ENCODE measurements around the gene TRIM31. TPM values are rescaled to one million over a fixed set of nuclear protein-coding genes. Genes with fewer than 3 reads are reported as not detected.

TRIM31 gene
- total RNA-seq, 1 donor from 2014 or later: not detected

- Histone ChIP-seq H3K79me2 (ENCODE audit: insufficient read depth, low read length) (peaks cover 20% of the 10 kb centered on the region), H2AFZ (ENCODE audit: low read depth, low read length) (peak overlapping the region; percentile 93), H4K20me1 (ENCODE audit: insufficient read depth, low read length) (peaks cover 6% of the 10 kb centered on the region), H3K4me2 (ENCODE audit: low read length) (peak overlapping the region; percentile 97), H3K36me3 (ENCODE audit: insufficient read depth, low read length) (peaks cover 9% of the 10 kb centered on the region), H3K9ac (ENCODE audit: low read length) (peak overlapping the region; percentile 93), H3K9me3 (ENCODE audit: insufficient read depth, low read depth, low read length) (no peaks in the 10 kb centered on the region), H3K27me3 (ENCODE audit: insufficient read depth, low read length) (peaks cover 14% of the 10 kb centered on the region), H3K4me1 (ENCODE audit: insufficient read depth, low read length) (peaks cover 12% of the 10 kb centered on the region), H3K27ac (ENCODE audit: low read depth, low read length) (peak overlapping the region; percentile 86), H3K4me3 (ENCODE audit: insufficient read depth, low read depth, low read length) (peak overlapping the region; percentile 87)
- DNase-seq (ENCODE audit: low read depth): no peak
- TF ChIP-seq CTCF (IDR thresholded peaks at IDR 0.05; ENCODE audit: insufficient read depth, low read depth, low read length): no peak
- TF ChIP-seq EZH2 (IDR thresholded peaks at IDR 0.05; ENCODE audit: insufficient read depth, low read length): no peak
- H3K9me3 Mint-ChIP-seq (ENCODE audit: unreplicated experiment): peaks cover 8% of the 10 kb centered on the region
- H3K4me1 Mint-ChIP-seq (ENCODE audit: low read depth, unreplicated experiment): peaks cover 17% of the 10 kb centered on the region
- peak overlapping the region; percentile 96 for H3K27ac Mint-ChIP-seq (ENCODE audit: unreplicated experiment)
- peaks cover 15% of the 10 kb centered on the region for H3K36me3 Mint-ChIP-seq (ENCODE audit: low read depth, unreplicated experiment)
- peaks cover 29% of the 10 kb centered on the region for H3K27me3 Mint-ChIP-seq (ENCODE audit: low read depth, unreplicated experiment)
- FAIRE-seq: no peak
- H3K4me3 Mint-ChIP-seq (ENCODE audit: unreplicated experiment): peak overlapping the region; percentile 96
These were observed 45.3 kb downstream of the TRIM31 start for GRCh38 chr6:30067460-30068139.

DNA sequence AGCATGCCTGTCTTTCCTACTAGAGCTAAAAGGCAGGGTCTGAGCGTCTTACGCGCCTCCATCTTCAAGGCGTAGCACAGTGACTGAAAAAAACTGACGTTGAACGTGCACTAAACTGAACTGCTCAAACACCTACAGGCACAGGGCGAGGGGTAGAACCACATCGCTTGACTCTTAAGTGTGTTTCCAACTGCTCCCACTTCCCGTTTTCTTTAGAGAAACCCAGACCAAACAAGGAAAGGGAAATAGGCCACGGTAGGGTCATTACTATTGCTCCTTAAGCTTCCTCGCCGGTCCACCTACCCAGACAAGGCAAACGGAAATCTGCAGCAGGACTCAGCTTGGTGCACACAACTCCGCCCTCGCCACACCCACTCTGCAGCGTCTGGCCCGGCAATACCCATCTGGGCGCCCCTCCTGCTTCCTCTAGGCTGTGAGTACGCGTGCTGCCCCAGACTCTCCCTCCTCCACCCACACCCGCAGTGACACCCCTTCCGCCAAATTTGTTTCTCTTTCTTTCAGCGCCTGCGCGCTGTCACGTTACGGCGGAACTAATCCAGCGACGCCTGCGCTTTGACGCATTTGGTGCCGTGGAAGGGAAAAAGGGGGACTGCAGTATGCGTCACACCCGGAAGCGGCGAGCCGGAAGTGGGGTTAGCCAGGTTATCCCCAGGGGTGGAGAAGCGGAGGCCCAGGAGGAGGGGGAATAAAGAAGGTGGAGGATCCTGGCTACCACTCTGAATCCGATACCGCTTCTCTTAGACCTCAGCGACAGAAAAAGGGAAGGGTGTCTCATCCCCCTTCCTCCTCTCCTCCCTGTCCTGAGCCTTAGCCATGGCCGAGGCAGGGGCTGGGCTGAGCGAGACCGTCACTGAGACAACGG lies 46.1 kb downstream of the TRIM31 start, which contains the start of gene PPP1R11:
TSS of gene PPP1R11 (plus strand) at position 622 of the 883 bp plus-strand sequence. CDS start at position 835, 213 bp downstream.
- peaks cover 26% of the 10 kb centered on the region for H3K79me2 ChIP-seq (ENCODE audit: insufficient read depth, low read length)
- Mint-ChIP-seq H3K4me3 (ENCODE audit: unreplicated experiment) (peak within 1 kb of the TSS; percentile 96), H3K27ac (ENCODE audit: unreplicated experiment) (peak within 1 kb of the TSS; percentile 96), H3K9me3 (ENCODE audit: unreplicated experiment) (peaks cover 5% of the 10 kb centered on the region), H3K36me3 (ENCODE audit: low read depth, unreplicated experiment) (peaks cover 10% of the 10 kb centered on the region), H3K27me3 (ENCODE audit: low read depth, unreplicated experiment) (peaks cover 21% of the 10 kb centered on the region), H3K4me1 (ENCODE audit: low read depth, unreplicated experiment) (peaks cover 17% of the 10 kb centered on the region)
- H3K4me1 ChIP-seq (ENCODE audit: insufficient read depth, low read length): peaks cover 17% of the 10 kb centered on the region
- peaks cover 6% of the 10 kb centered on the region for H3K27me3 ChIP-seq (ENCODE audit: insufficient read depth, low read length)
- FAIRE-seq (peak; percentile 95), DNase-seq (ENCODE audit: low read depth) (peak; percentile 98)
- H3K4me3 ChIP-seq (ENCODE audit: insufficient read depth, low read depth, low read length): peak within 1 kb of the TSS; percentile 87
- H3K36me3 ChIP-seq (ENCODE audit: insufficient read depth, low read length): peaks cover 9% of the 10 kb centered on the region
- TF ChIP-seq EZH2 (IDR thresholded peaks at IDR 0.05; ENCODE audit: insufficient read depth, low read length) (no peak), CTCF (IDR thresholded peaks at IDR 0.05; ENCODE audit: insufficient read depth, low read depth, low read length) (no peak)
- H3K4me2 ChIP-seq (ENCODE audit: low read length): peak within 1 kb of the TSS; percentile 97
- peaks cover 6% of the 10 kb centered on the region for H4K20me1 ChIP-seq (ENCODE audit: insufficient read depth, low read length)
- H3K9me3 ChIP-seq (ENCODE audit: insufficient read depth, low read depth, low read length): no peaks in the 10 kb centered on the region
- peak within 1 kb of the TSS; percentile 86 for H3K27ac ChIP-seq (ENCODE audit: low read depth, low read length)
- peak within 1 kb of the TSS; percentile 93 for H2AFZ ChIP-seq (ENCODE audit: low read depth, low read length)
- H3K9ac ChIP-seq (ENCODE audit: low read length): peak within 1 kb of the TSS; percentile 93

Data from astrocyte (in vitro differentiated cells and primary cell).